Cardiac ventricle fibroblast (primary cell): Measurements from ENCODE around the gene SEC61A1. TPM values are rescaled to one million over a fixed set of nuclear protein-coding genes. Genes with fewer than 3 reads are reported as not detected.

ENCODE experiments used
- total RNA-seq: library from RNA; depleted of rRNA; stranded (reverse); fragments of >200 nt; gene quantifications from 2 replicates; pipeline ENCODE4 v1.2.3, GENCODE V29; 2015

Gene SEC61A1
- 329 and 346 TPM in 2 replicates for total RNA-seq

GRCh38 chr3:128051837-128052594 is at the start of gene SEC61A1:
SEC61A1 (plus strand) TSS chr3:128052437; CDS start chr3:128052553, 116 bp downstream.

Other genes with a start within 250 kb of the SEC61A1 start
- 9.4 and 9.6 TPM in 2 replicates for gene MGLL, start 229.9 kb upstream of the SEC61A1 start, total RNA-seq
- not detected in 2 replicates for gene KBTBD12, start 137.2 kb upstream of the SEC61A1 start, total RNA-seq
- 25.4 and 34.0 TPM in 2 replicates for gene RUVBL1, start 71.4 kb downstream of the SEC61A1 start, total RNA-seq
- gene EEFSEC, start 101.0 kb downstream of the SEC61A1 start, total RNA-seq = 8.8 and 9.3 TPM in 2 replicates